ENCODE results near the gene IGFLR1. TPM values are rescaled to one million over a fixed set of nuclear protein-coding genes. Genes with fewer than 3 reads are reported as not detected.

Gene IGFLR1
- total and polyA plus RNA-seq, 4 donors, result 7.0 to 59.7 (median 31.2) TPM

- no peaks in the 10 kb centered on the region for H3K27me3 ChIP-seq (ENCODE audit: control insufficient read depth in 4 of 4, insufficient read depth in 4 of 4, low read length in 3 of 4)
- H3K9me3 ChIP-seq (ENCODE audit: control insufficient read depth in 4 of 4, low read length in 3 of 4), result no peaks in the 10 kb centered on the region
- no peak overlapping the region for H3K9ac ChIP-seq (ENCODE audit: low read depth in 1 of 2, low read length in 2 of 2)
- no peaks in the 10 kb centered on the region for H3K4me1 ChIP-seq (ENCODE audit: control insufficient read depth in 4 of 4, insufficient read depth in 4 of 4, low read length in 3 of 4)
- H3K36me3 ChIP-seq (ENCODE audit: control insufficient read depth in 4 of 4, insufficient read depth in 3 of 4, low read depth in 1 of 4, low read length in 3 of 4), result no peaks in the 10 kb centered on the region
- WGBS, result 81% methylated on average over 1 of the region's 1 CpG
- TF ChIP-seq, protein P1, sequence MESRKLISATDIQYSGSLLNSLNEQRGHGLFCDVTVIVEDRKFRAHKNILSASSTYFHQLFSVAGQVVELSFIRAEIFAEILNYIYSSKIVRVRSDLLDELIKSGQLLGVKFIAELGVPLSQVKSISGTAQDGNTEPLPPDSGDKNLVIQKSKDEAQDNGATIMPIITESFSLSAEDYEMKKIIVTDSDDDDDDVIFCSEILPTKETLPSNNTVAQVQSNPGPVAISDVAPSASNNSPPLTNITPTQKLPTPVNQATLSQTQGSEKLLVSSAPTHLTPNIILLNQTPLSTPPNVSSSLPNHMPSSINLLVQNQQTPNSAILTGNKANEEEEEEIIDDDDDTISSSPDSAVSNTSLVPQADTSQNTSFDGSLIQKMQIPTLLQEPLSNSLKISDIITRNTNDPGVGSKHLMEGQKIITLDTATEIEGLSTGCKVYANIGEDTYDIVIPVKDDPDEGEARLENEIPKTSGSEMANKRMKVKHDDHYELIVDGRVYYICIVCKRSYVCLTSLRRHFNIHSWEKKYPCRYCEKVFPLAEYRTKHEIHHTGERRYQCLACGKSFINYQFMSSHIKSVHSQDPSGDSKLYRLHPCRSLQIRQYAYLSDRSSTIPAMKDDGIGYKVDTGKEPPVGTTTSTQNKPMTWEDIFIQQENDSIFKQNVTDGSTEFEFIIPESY (IDR thresholded peaks at IDR 0.05), result no peak
- TF ChIP-seq RXRA (IDR thresholded peaks at IDR 0.05), result no peak
- TF ChIP-seq HNF4A (conservative IDR thresholded peaks at IDR 0.05), result no peak
- TF ChIP-seq REST (IDR thresholded peaks at IDR 0.05), result no peak
- TF ChIP-seq FOXA2 (IDR thresholded peaks at IDR 0.05), result no peak
- no peak for TF ChIP-seq TAF1 (conservative IDR thresholded peaks at IDR 0.05)
- no peak for TF ChIP-seq RAD21 (IDR thresholded peaks at IDR 0.05)
- TF ChIP-seq CTCF (IDR thresholded peaks at IDR 0.05; ENCODE audit: low read depth, low read length, missing input control), result no peak
- TF ChIP-seq, protein P2, sequence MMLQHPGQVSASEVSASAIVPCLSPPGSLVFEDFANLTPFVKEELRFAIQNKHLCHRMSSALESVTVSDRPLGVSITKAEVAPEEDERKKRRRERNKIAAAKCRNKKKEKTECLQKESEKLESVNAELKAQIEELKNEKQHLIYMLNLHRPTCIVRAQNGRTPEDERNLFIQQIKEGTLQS (IDR thresholded peaks at IDR 0.05), result no peak
- TF ChIP-seq GABPA (IDR thresholded peaks at IDR 0.05 in 1 of 2, conservative IDR thresholded peaks at IDR 0.05 in 1 of 2), result no peak
- no peak for TF ChIP-seq FOXA1 (IDR thresholded peaks at IDR 0.05)
- TF ChIP-seq EGR1 (IDR thresholded peaks at IDR 0.05; ENCODE audit: low read depth in 2 of 2), result no peak
- H3K4me3 ChIP-seq (ENCODE audit: low read depth in 1 of 3, low read length in 3 of 3), result no peak overlapping the region
- DNase-seq (ENCODE audit: low spot score), result no peak
- H3K27ac ChIP-seq (ENCODE audit: low read depth in 1 of 2, low read length in 2 of 2), result no peak overlapping the region
Observed at GRCh38 chr19:35708391-35708790, 33.9 kb downstream of the IGFLR1 start.

GRCh38 chr19:35704218-35704617 is 38.0 kb downstream of the IGFLR1 start, which contains the start of gene ZBTB32:
Gene ZBTB32, plus strand, starts transcription at chr19:35704558. Its CDS starts 10,069 bp downstream, at chr19:35714627.
- Histone ChIP-seq H3K27ac (ENCODE audit: low read depth in 1 of 2, low read length in 2 of 2) (no peak within 1 kb of the TSS), H3K9ac (ENCODE audit: low read depth in 1 of 2, low read length in 2 of 2) (no peak within 1 kb of the TSS), H3K36me3 (ENCODE audit: control insufficient read depth in 4 of 4, insufficient read depth in 3 of 4, low read depth in 1 of 4, low read length in 3 of 4) (no peaks in the 10 kb centered on the region), H3K4me3 (ENCODE audit: low read depth in 1 of 3, low read length in 3 of 3) (no peak within 1 kb of the TSS), H3K9me3 (ENCODE audit: control insufficient read depth in 4 of 4, low read length in 3 of 4) (no peaks in the 10 kb centered on the region), H3K27me3 (ENCODE audit: control insufficient read depth in 4 of 4, insufficient read depth in 4 of 4, low read length in 3 of 4) (no peaks in the 10 kb centered on the region), H3K4me1 (ENCODE audit: control insufficient read depth in 4 of 4, insufficient read depth in 4 of 4, low read length in 3 of 4) (peaks cover 0 to 11% (median 6%) of the 10 kb centered on the region in 4 donors)
- 46% methylated on average over 24 of the region's 24 CpGs for WGBS
- no peak for DNase-seq (ENCODE audit: low spot score)
- TF ChIP-seq RXRA (IDR thresholded peaks at IDR 0.05) (no peak), NR2F2 (IDR thresholded peaks at IDR 0.05) (no peak), YY1 (IDR thresholded peaks at IDR 0.05) (no peak), HNF4G (IDR thresholded peaks at IDR 0.05) (no peak), HNF4A (conservative IDR thresholded peaks at IDR 0.05) (no peak)
- TF ChIP-seq, protein P2 (IDR thresholded peaks at IDR 0.05), result no peak

Measured in liver (tissue), 9 donors.